ENCODE data around the gene SERPINC1. TPM values are rescaled to one million over a fixed set of nuclear protein-coding genes. Genes with fewer than 3 reads are reported as not detected.
A peak's percentile ranks its signal among the peaks of the same experiment; 100 is the strongest.

The SERPINC1 gene
- total and polyA plus RNA-seq, 2 experiments from 2014 or later, result 85.4 to 125 TPM

- 63% methylated on average over 1 of the region's 1 CpG for WGBS (ENCODE audit: low lambda C conversion rate, missing lambda C conversion rate)
- Histone ChIP-seq H3K36me3 (replicated peaks; ENCODE audit: insufficient read depth, low read depth) (no peaks in the 10 kb centered on the region), H3K27ac (peak overlapping the region; percentile 18), H4K20me1 (ENCODE audit: insufficient read depth, poor library complexity, severe bottlenecking) (no peaks in the 10 kb centered on the region), H2AFZ (no peak overlapping the region), H3K4me1 (ENCODE audit: insufficient read depth) (peaks cover 5% of the 10 kb centered on the region), H3K27me3 (no peaks in the 10 kb centered on the region), H3K9me2 (replicated peaks; ENCODE audit: insufficient read depth) (no peaks in the 10 kb centered on the region), H3K79me2 (no peaks in the 10 kb centered on the region), H3K9me3 (ENCODE audit: low read depth) (no peaks in the 10 kb centered on the region), H3K4me3 (no peak overlapping the region), H3K4me2 (no peak overlapping the region)
- TF ChIP-seq EZH2 (IDR thresholded peaks at IDR 0.05; ENCODE audit: borderline replicate concordance) (no peak), CTCF (IDR thresholded peaks at IDR 0.05; ENCODE audit: poor library complexity) (no peak), EZH2phosphoT487 (IDR thresholded peaks at IDR 0.05; ENCODE audit: low read depth, severe bottlenecking, unreplicated experiment) (no peak)
- no peak for DNase-seq (ENCODE audit: low spot score)
Observed at GRCh38 chr1:173856014-173856413, 61.1 kb downstream of the SERPINC1 start.

Small RNA genes within 50 kb of the gene (small RNA-seq; reads per million reads assigned to genes)
- gene RNA5SP67, result not detected

Other genes with a start within 250 kb of the SERPINC1 start
- gene ANKRD45, start 247.5 kb downstream of the SERPINC1 start, total RNA-seq, result 0.10 TPM in 1 of 2 replicates, not detected in the other
- 1.0 and 2.2 TPM in 2 replicates for gene ANKRD45, start 247.5 kb downstream of the SERPINC1 start, polyA plus RNA-seq
- 23.1 and 24.2 TPM in 2 replicates for gene KLHL20, start 202.3 kb downstream of the SERPINC1 start, total RNA-seq
- 10.0 and 15.6 TPM in 2 replicates for gene KLHL20, start 202.3 kb downstream of the SERPINC1 start, polyA plus RNA-seq
- 17.4 and 17.7 TPM in 2 replicates for gene DARS2, start 92.7 kb downstream of the SERPINC1 start, total RNA-seq
- gene DARS2, start 92.7 kb downstream of the SERPINC1 start, polyA plus RNA-seq, result 9.5 and 13.1 TPM in 2 replicates
- 6.1 and 8.4 TPM in 2 replicates for gene CENPL, start 92.4 kb downstream of the SERPINC1 start, total RNA-seq
- 4.2 and 5.8 TPM in 2 replicates for gene CENPL, start 92.4 kb downstream of the SERPINC1 start, polyA plus RNA-seq
- 495 and 553 TPM in 2 replicates for gene GAS5, start 49.3 kb downstream of the SERPINC1 start, total RNA-seq
- 162 and 174 TPM in 2 replicates for gene GAS5, start 49.3 kb downstream of the SERPINC1 start, polyA plus RNA-seq
- 9.2 and 9.3 TPM in 2 replicates for gene ZBTB37, start 48.9 kb downstream of the SERPINC1 start, total RNA-seq
- 0.99 and 1.0 TPM in 2 replicates for gene ZBTB37, start 48.9 kb downstream of the SERPINC1 start, polyA plus RNA-seq
- gene RC3H1, start 105.0 kb upstream of the SERPINC1 start, total RNA-seq, result 22.8 and 32.6 TPM in 2 replicates
- gene RC3H1, start 105.0 kb upstream of the SERPINC1 start, polyA plus RNA-seq, result 5.8 and 5.9 TPM in 2 replicates
- 41.8 and 42.0 TPM in 2 replicates for gene RABGAP1L, start 242.2 kb upstream of the SERPINC1 start, total RNA-seq
- gene RABGAP1L, start 242.2 kb upstream of the SERPINC1 start, polyA plus RNA-seq, result 15.0 and 15.5 TPM in 2 replicates